ENCODE data around the gene BBS2.
"Not testable (repeated sequence)": the region's sequence is repeated elsewhere in the genome, so short reads cannot be mapped to it uniquely, and the experiment has no call there.

The BBS2 gene

GRCh38 chr16:56518425-56518824 lies 1.4 kb downstream of the BBS2 start:
- DNase-seq (ENCODE audit: low spot score), result no peak

- DNase-seq (ENCODE audit: low spot score), result no peak
These were observed 2.6 kb downstream of the BBS2 start for GRCh38 chr16:56517206-56517605.

DNA sequence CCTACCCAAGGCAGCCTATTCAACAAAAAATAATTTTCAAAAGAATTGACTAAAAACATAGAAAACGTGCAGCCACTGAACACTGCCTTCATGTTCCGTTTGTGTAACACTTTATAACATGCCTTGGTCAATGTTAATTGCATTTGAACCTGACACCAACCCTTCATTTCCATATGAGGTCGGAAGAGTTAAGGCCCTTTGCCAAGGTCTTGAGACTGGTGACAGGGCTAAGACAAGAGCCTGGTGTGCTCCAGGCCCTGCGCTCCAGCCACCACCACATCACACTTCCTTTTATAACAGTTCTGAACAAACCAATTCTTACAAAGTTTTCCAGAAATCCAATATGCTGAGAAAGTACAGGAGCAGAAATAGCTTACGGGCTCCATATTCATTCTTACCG lies 4.2 kb downstream of the BBS2 start:
- no peak for DNase-seq (ENCODE audit: low spot score)

- DNase-seq (ENCODE audit: low spot score), result no peak
These were observed 5.0 kb downstream of the BBS2 start for GRCh38 chr16:56514845-56515244.

GRCh38 chr16:56513972-56514371 lies 5.9 kb downstream of the BBS2 start:
- DNase-seq (ENCODE audit: low spot score), result peak; percentile 61

- DNase-seq (ENCODE audit: low spot score), result no peak
These were observed 6.7 kb downstream of the BBS2 start for GRCh38 chr16:56513091-56513490.

- no peak for DNase-seq (ENCODE audit: low spot score)
These were observed 7.8 kb downstream of the BBS2 start for GRCh38 chr16:56512025-56512424.

DNA sequence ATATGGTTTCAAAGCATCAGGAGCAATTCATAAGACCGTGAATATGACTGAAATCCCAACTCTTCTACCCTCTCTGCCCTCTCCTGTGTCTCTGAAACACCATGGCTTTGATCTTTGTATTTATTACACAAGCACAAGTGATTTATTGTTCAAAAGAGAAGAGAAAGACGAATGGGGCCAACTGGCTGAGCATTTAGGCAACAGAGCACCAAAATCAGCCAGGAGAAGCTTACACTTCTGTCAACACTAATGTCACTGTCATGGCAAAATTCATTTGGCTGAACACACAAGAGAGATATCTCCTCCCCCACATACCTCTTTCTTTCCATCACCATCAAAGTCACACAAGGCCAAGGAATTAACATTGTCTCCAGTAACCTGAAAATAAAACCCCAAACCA lies 9.3 kb downstream of the BBS2 start:
- no peak for DNase-seq (ENCODE audit: low spot score)

DNA sequence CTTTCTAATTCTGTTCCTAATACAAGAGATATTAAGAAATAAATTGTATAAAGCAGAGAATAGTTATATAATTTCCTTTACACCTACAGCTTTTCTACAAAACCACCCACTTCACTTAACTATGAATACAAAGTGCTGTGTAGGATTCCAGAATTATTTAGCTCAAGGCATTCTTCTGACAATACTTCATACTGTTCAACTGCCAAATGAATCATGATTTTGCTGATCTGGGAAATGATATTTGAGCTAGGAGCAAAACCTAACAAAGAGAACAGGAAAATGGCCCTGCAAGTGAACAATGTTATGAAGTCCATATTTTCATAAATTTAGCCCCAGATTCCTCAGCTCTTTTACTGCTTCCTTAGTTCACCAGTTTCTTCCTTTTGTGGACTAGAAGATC lies 12.9 kb downstream of the BBS2 start:
- peak; percentile 58 for DNase-seq (ENCODE audit: low spot score)

GRCh38 chr16:56505181-56505580 lies 14.6 kb downstream of the BBS2 start:
- DNase-seq (ENCODE audit: low spot score), result no peak

GRCh38 chr16:56493815-56494214 lies 26.0 kb downstream of the BBS2 start:
- no peak for DNase-seq (ENCODE audit: low spot score)

GRCh38 chr16:56493126-56493525 lies 26.7 kb downstream of the BBS2 start:
- DNase-seq (ENCODE audit: low spot score), result no peak

DNA sequence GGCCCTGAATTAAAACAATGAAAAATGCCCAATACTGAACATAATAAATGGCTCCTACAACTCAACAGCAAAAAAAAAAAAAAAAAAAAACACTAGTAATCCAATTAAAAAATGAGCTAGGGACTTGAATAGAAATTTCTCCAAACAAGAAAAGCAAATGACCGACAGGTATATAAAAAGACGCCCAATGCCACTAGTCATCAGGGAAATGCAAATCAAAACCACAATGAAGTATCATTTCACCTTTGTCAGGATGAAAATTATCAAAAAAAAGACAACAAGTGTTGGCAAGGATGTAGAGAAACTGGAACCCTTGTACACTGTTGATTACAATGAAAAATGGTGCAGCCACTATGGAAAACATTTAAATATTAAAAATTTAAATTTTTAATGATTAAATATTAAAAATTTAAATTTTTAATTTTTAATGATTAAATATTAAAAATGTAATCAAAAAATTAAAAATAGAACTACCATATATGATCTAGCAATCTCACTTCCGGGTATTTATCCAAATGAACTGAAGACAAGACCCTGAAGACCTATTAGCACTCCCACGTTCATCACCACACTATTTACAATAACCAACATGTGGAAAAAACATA lies 28.1 kb downstream of the BBS2 start:
- DNase-seq (ENCODE audit: low spot score), result no peak

- not testable (repeated sequence) for DNase-seq (ENCODE audit: low spot score)
These were observed 31.0 kb downstream of the BBS2 start for GRCh38 chr16:56488868-56489267.

DNA sequence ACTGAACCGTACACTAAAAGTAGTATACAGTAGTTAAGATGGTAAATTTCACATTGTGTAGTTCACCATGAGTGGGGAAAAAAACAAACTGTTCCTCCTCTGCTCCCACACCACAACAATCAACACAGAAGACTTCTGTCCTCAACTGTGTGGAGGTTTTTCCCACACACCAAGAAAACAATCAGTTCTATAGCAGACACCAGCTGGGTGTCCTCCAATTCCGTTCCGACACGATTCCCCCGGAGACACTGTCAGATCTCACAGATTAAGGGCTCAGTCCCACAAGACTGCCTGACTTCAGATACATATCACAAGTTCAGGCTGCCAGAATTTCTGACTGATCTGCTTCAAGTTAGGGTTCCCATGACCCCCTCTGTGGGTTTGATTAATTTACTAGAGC lies 31.8 kb downstream of the BBS2 start:
- no peak for DNase-seq (ENCODE audit: low spot score)

- no peak for DNase-seq (ENCODE audit: low spot score)
These were observed 36.4 kb downstream of the BBS2 start for GRCh38 chr16:56483394-56483793.

GRCh38 chr16:56482683-56483236 lies 37.1 kb downstream of the BBS2 start:
- no peak for DNase-seq (ENCODE audit: low spot score)

DNA sequence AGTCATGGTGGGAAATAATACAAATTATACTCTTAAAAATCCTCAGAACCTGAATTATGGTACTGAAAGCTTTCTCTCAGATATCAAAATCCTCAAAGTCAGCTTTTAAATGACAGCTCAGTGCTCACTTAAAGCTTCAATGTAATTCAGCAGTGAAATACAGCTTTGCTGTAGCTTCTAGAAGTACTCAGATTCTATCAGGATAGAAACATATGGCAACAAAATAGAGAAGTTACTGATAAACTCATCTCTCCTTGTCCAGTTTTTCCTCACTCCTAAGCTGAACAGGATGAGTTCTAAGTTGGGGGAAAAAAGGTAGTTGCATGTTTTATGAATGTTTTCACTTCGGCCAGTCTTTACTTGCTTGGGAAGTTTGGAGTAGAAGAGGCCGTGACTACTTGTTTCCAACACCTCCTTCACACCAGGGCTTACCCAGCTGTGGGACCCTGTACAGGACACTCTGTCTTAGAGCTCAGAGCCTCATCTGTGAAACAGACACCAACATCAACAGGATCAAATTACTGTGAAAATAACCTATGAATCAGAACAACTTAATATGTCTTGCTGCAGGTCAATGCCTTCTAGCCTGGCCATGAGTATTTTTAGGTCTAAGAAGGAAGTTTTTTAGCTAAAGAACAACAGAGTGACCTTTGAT lies 38.2 kb downstream of the BBS2 start:
- no peak for DNase-seq (ENCODE audit: low spot score)

GRCh38 chr16:56480776-56481467 lies 38.9 kb downstream of the BBS2 start:
- no peak for DNase-seq (ENCODE audit: low spot score)

- DNase-seq (ENCODE audit: low spot score), result no peak
These were observed 40.4 kb downstream of the BBS2 start for GRCh38 chr16:56479469-56479868.

- no peak for DNase-seq (ENCODE audit: low spot score)
These were observed 41.4 kb downstream of the BBS2 start for GRCh38 chr16:56478281-56479049.

DNA sequence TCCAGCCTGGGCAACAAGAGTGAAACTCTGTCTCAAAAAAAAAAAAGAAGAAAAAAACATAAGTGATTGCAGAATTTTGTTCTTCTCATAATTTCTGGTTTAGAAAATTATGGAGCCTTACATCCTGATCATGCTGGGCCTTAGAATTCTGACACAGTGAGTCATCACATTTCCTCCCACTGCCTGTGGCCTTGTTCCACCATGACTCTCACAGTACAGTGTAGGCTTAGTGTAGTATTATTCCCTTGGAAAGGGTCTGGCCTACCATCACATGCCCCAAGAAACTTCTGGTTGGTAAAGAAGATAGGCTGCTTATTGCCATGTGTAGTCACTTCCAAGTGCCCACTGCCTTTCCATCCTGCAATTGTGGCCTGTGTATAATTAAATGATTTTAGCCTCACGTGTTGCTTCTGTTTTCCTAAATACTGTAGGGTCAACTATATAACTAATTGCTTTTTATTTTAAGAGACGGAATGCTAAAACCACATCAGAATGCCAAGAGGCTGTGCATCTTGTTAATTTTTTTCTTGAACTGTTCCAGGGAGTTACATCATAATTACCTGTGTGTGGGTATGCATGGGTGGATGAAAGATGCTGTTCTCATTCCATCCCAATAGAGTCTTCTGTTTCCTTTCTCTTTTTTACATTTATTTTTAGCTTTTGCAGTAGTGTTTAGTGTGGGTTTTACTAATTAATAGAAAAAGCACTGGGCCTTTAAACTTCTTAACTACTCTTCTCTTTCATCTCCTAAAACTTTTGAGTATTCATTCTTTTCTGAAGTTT lies 42.5 kb downstream of the BBS2 start:
- peak; percentile 92 for DNase-seq (ENCODE audit: low spot score)
